GM12878 (cell line): ENCODE data around the gene SYNRG.

Experiments
- E2F8 ChIP-seq: fragments of 450-650 bp; IDR thresholded peaks from 2 replicates; pipeline ENCODE4 v1.6.1; 2018; ENCODE audit warnings: mild to moderate bottlenecking, low read depth, moderate library complexity; ENCODE audit not compliant: partially characterized antibody
- EP300 ChIP-seq, 2 experiments: fragments of 150-350 bp in 1 of 2; IDR thresholded peaks; 2 replicates each; pipeline ENCODE4 v1.6.1; 2011 to 2012; ENCODE audit warnings: low read depth in 2 of 2, low read length in 2 of 2, borderline replicate concordance in 1 of 2, improper control_type of control experiment in 1 of 2, inconsistent platforms in 1 of 2; ENCODE audit not compliant: control insufficient read depth in 1 of 2
- JUNB ChIP-seq: IDR thresholded peaks from 2 replicates; pipeline ENCODE4 v1.6.1; 2016; ENCODE audit warnings: antibody characterized with exemption, mild to moderate bottlenecking
- NFIC ChIP-seq: IDR thresholded peaks from 2 replicates; pipeline ENCODE4 v1.6.1; 2012; ENCODE audit warnings: low read depth, mild to moderate bottlenecking, inconsistent platforms, low read length, moderate library complexity
- NFYA ChIP-seq: IDR thresholded peaks from 2 replicates; pipeline ENCODE4 v1.6.1; 2011; ENCODE audit warnings: low read depth, mild to moderate bottlenecking, low read length, improper control_type of control experiment, borderline replicate concordance
- NR2C1 ChIP-seq: fragments of 450-650 bp; IDR thresholded peaks from 2 replicates; pipeline ENCODE4 v1.6.1; 2017; ENCODE audit warnings: antibody characterized with exemption, mild to moderate bottlenecking, moderate library complexity
- POLR2A ChIP-seq: IDR thresholded peaks from 2 replicates; pipeline ENCODE4 v1.6.1; 2011; ENCODE audit warnings: low read depth, mild to moderate bottlenecking, low read length
- POLR2AphosphoS2 ChIP-seq: IDR thresholded peaks from 2 replicates; pipeline ENCODE4 v1.6.1; 2011; ENCODE audit warnings: low read depth, mild to moderate bottlenecking, low read length, improper control_type of control experiment, moderate library complexity
- TF ChIP-seq, protein P1 (sequence below): IDR thresholded peaks from 2 replicates; pipeline ENCODE4 v1.6.1; 2012; ENCODE audit warnings: low read length, inconsistent platforms
- TF ChIP-seq, protein P2 (sequence below), 3 experiments: IDR thresholded peaks in 2 of 3; conservative IDR thresholded peaks in 1 of 3; 2 replicates each; pipeline ENCODE4 v1.5.1; 2011; ENCODE audit warnings: low read depth in 3 of 3, low read length in 3 of 3, mild to moderate bottlenecking in 3 of 3, control low read depth in 2 of 3, moderate library complexity in 2 of 3, inconsistent platforms in 1 of 3, mixed read lengths in 1 of 3; ENCODE audit not compliant: control insufficient read depth in 2 of 3, insufficient read depth in 1 of 3; ENCODE audit errors: extremely low read depth in 1 of 3

GRCh38 chr17:37510056-37510455 is 99.2 kb downstream of the SYNRG start:
- TF ChIP-seq NR2C1 (no peak), POLR2A (no peak), NFYA (no peak), NFIC (no peak), POLR2AphosphoS2 (no peak), E2F8 (no peak), JUNB (no peak), EP300 (IDR thresholded peaks at IDR 0.05; ENCODE audit: borderline replicate concordance in 1 of 2, control insufficient read depth in 1 of 2, low read depth in 2 of 2, low read length in 2 of 2) (no peak)
- TF ChIP-seq, protein P1, sequence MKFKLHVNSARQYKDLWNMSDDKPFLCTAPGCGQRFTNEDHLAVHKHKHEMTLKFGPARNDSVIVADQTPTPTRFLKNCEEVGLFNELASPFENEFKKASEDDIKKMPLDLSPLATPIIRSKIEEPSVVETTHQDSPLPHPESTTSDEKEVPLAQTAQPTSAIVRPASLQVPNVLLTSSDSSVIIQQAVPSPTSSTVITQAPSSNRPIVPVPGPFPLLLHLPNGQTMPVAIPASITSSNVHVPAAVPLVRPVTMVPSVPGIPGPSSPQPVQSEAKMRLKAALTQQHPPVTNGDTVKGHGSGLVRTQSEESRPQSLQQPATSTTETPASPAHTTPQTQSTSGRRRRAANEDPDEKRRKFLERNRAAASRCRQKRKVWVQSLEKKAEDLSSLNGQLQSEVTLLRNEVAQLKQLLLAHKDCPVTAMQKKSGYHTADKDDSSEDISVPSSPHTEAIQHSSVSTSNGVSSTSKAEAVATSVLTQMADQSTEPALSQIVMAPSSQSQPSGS: no peak
- TF ChIP-seq, protein P2, sequence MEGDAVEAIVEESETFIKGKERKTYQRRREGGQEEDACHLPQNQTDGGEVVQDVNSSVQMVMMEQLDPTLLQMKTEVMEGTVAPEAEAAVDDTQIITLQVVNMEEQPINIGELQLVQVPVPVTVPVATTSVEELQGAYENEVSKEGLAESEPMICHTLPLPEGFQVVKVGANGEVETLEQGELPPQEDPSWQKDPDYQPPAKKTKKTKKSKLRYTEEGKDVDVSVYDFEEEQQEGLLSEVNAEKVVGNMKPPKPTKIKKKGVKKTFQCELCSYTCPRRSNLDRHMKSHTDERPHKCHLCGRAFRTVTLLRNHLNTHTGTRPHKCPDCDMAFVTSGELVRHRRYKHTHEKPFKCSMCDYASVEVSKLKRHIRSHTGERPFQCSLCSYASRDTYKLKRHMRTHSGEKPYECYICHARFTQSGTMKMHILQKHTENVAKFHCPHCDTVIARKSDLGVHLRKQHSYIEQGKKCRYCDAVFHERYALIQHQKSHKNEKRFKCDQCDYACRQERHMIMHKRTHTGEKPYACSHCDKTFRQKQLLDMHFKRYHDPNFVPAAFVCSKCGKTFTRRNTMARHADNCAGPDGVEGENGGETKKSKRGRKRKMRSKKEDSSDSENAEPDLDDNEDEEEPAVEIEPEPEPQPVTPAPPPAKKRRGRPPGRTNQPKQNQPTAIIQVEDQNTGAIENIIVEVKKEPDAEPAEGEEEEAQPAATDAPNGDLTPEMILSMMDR (IDR thresholded peaks at IDR 0.05 in 2 of 3, conservative IDR thresholded peaks at IDR 0.05 in 1 of 3; ENCODE audit: control insufficient read depth in 2 of 3, extremely low read depth in 1 of 3, insufficient read depth in 1 of 3, low read depth in 3 of 3, low read length in 3 of 3): no peak
